SU-DHL-6 (cell line): ENCODE measurements around the gene DCAF4L1.

Source experiments
- CTCF ChIP-seq: fragments of 200-600 bp; sonication (generic); IDR thresholded peaks from one replicate; pipeline ENCODE4 v1.5.1; 2017; ENCODE audit warnings: antibody characterized with exemption, mild to moderate bottlenecking, low read length, moderate library complexity; ENCODE audit not compliant: insufficient read depth, poor library complexity, severe bottlenecking
- EZH2phosphoT487 ChIP-seq: fragments of 200-600 bp; sonication (generic), shearing (Covaris generic); conservative IDR thresholded peaks from 2 replicates; pipeline ENCODE4 v1.6.1; 2018; ENCODE audit warnings: mild to moderate bottlenecking, antibody characterized with exemption, low read length, moderate library complexity, mixed read lengths

GRCh38 chr4:41967392-41967791 is 14.2 kb upstream of the DCAF4L1 start:
- no peak for TF ChIP-seq CTCF
- TF ChIP-seq EZH2phosphoT487 = no peak
